A549 (cell line): ENCODE measurements around the gene NIT2. TPM values are rescaled to one million over a fixed set of nuclear protein-coding genes. Genes with fewer than 3 reads are reported as not detected.

Source experiments
- polyA plus RNA-seq, 4 experiments: library from polyadenylated mRNA; depleted of rRNA in 3 of 4; stranded (reverse); fragments of >200 nt; fragmentation: RNase III in 1 of 4; extraction: RNeasy Plus Mini Kit Qiagen cat#74134 plus additional on column Dnase treatment in 1 of 4; gene quantifications; 2 replicates in 3 of 4; 3 replicates in 1 of 4; pipeline ENCODE4 v1.2.3, GENCODE V29; 2011 to 2017

Gene NIT2
- polyA plus RNA-seq, 2 of the 4 experiments (the other 2 are of a cell fraction): 75.0 to 140 TPM

Other genes with a start within 250 kb of the NIT2 start
- 0.29 and 0.45 TPM in 2 replicates for gene FILIP1L, start 220.3 kb upstream of the NIT2 start, polyA plus RNA-seq (2011; rRNA removed)
- gene FILIP1L, start 220.3 kb upstream of the NIT2 start, polyA plus RNA-seq (2017; fragmentation: RNase III; extraction: RNeasy Plus Mini Kit Qiagen cat#74134 plus additional on column Dnase treatment): 0.19 to 0.45 TPM (median 0.22 TPM) in 3 replicates
- 29.4 and 31.3 TPM in 2 replicates for gene TBC1D23, start 73.8 kb upstream of the NIT2 start, polyA plus RNA-seq (2011; rRNA removed)
- 13.4 to 14.5 TPM (median 14.3 TPM) in 3 replicates for gene TBC1D23, start 73.8 kb upstream of the NIT2 start, polyA plus RNA-seq (2017; fragmentation: RNase III; extraction: RNeasy Plus Mini Kit Qiagen cat#74134 plus additional on column Dnase treatment)
- gene TOMM70, start 66.3 kb downstream of the NIT2 start, polyA plus RNA-seq (2011; rRNA removed): 48.6 and 61.8 TPM in 2 replicates
- gene TOMM70, start 66.3 kb downstream of the NIT2 start, polyA plus RNA-seq (2017; fragmentation: RNase III; extraction: RNeasy Plus Mini Kit Qiagen cat#74134 plus additional on column Dnase treatment): 49.1 to 55.4 TPM (median 49.3 TPM) in 3 replicates
- gene LNP1, start 66.8 kb downstream of the NIT2 start, polyA plus RNA-seq (2011; rRNA removed): 1.2 and 2.0 TPM in 2 replicates
- gene LNP1, start 66.8 kb downstream of the NIT2 start, polyA plus RNA-seq (2017; fragmentation: RNase III; extraction: RNeasy Plus Mini Kit Qiagen cat#74134 plus additional on column Dnase treatment): 1.3 to 1.8 TPM (median 1.6 TPM) in 3 replicates
- 7.0 and 8.1 TPM in 2 replicates for gene TMEM45A, start 157.9 kb downstream of the NIT2 start, polyA plus RNA-seq (2011; rRNA removed)
- 3.3 to 5.2 TPM (median 4.6 TPM) in 3 replicates for gene TMEM45A, start 157.9 kb downstream of the NIT2 start, polyA plus RNA-seq (2017; fragmentation: RNase III; extraction: RNeasy Plus Mini Kit Qiagen cat#74134 plus additional on column Dnase treatment)